MM.1S (cell line): ENCODE results near the gene AK9.
"Not testable (repeated sequence)": the region's sequence is repeated elsewhere in the genome, so short reads cannot be mapped to it uniquely, and the experiment has no call there.

Experiments used
- DNase-seq: peaks from one replicate; pipeline ENCODE4 v3.0.0-alpha.2; 2015
- H2AFZ ChIP-seq: fragments of 300-600 bp; sonication (generic); 2 replicates; pipeline ENCODE4 v1.6.0; 2016; ENCODE audit warnings: antibody characterized with exemption, low read length
- H3F3A ChIP-seq: fragments of 300-600 bp; sonication (generic); 2 replicates; pipeline ENCODE4 v1.6.1; 2016; ENCODE audit warnings: mild to moderate bottlenecking, antibody characterized with exemption, low read length, moderate library complexity, mixed read lengths; ENCODE audit not compliant: insufficient read depth
- H3K27ac ChIP-seq: fragments of 300-600 bp; sonication (generic); 2 replicates; pipeline ENCODE4 v1.5.1; 2016; ENCODE audit warnings: mild to moderate bottlenecking, low read length
- H3K27me3 ChIP-seq: fragments of 300-600 bp; sonication (generic); replicated peaks from 2 replicates; pipeline ENCODE4 v1.6.0; 2016; ENCODE audit warnings: low read length; ENCODE audit not compliant: insufficient read depth
- H3K36me3 ChIP-seq: fragments of 300-600 bp; sonication (generic); replicated peaks from 2 replicates; pipeline ENCODE4 v1.6.1; 2016; ENCODE audit warnings: mild to moderate bottlenecking, low read length, mixed read lengths; ENCODE audit not compliant: insufficient read depth
- H3K4me1 ChIP-seq: fragments of 300-600 bp; sonication (generic); 2 replicates; pipeline ENCODE4 v1.6.1; 2016; ENCODE audit warnings: low read length, mixed read lengths
- H3K4me2 ChIP-seq: fragments of 300-600 bp; sonication (generic); 2 replicates; pipeline ENCODE4 v1.6.0; 2016; ENCODE audit warnings: low read depth, low read length
- H3K4me3 ChIP-seq: fragments of 300-600 bp; sonication (generic); 2 replicates; pipeline ENCODE4 v1.5.1; 2016; ENCODE audit warnings: low read length, mixed read lengths
- H3K79me2 ChIP-seq: fragments of 300-600 bp; sonication (generic); 2 replicates; pipeline ENCODE4 v1.6.1; 2016; ENCODE audit warnings: mixed run types, low read length, mixed read lengths
- H3K9ac ChIP-seq: fragments of 300-600 bp; sonication (generic); 2 replicates; pipeline ENCODE4 v1.6.1; 2016; ENCODE audit warnings: low read length, mixed read lengths
- H3K9me2 ChIP-seq: fragments of 300-600 bp; sonication (generic); replicated peaks from 2 replicates; pipeline ENCODE4 v1.6.1; 2016; ENCODE audit warnings: mild to moderate bottlenecking, low read length, mixed read lengths; ENCODE audit not compliant: insufficient read depth
- H3K9me3 ChIP-seq: fragments of 300-600 bp; sonication (generic); replicated peaks from 2 replicates; pipeline ENCODE4 v1.6.1; 2016; ENCODE audit warnings: mild to moderate bottlenecking, low read length, mixed read lengths; ENCODE audit not compliant: insufficient read depth
- H4K20me1 ChIP-seq: fragments of 300-600 bp; sonication (generic); 2 replicates; pipeline ENCODE4 v1.6.1; 2016; ENCODE audit warnings: mild to moderate bottlenecking, low read length, moderate library complexity, mixed read lengths; ENCODE audit not compliant: insufficient read depth
- CTCF ChIP-seq: fragments of 300-600 bp; sonication (generic); IDR thresholded peaks from 2 replicates; pipeline ENCODE4 v1.5.1; 2016; ENCODE audit warnings: antibody characterized with exemption, low read length, mixed read lengths
- EZH2 ChIP-seq: fragments of 300-600 bp; sonication (generic); optimal IDR thresholded peaks from 2 replicates; pipeline ENCODE3; 2017; ENCODE audit warnings: low read depth, mild to moderate bottlenecking, antibody characterized with exemption, low read length, mixed read lengths
- EZH2phosphoT487 ChIP-seq: fragments of 300-600 bp; sonication (generic); IDR thresholded peaks from 2 replicates; pipeline ENCODE4 v1.6.1; 2018; ENCODE audit warnings: antibody characterized with exemption, low read length

The AK9 gene

GRCh38 chr6:109579361-109579760, 111.6 kb downstream of the AK9 start:
- Histone ChIP-seq H2AFZ (no peak overlapping the region), H3K27ac (no peak overlapping the region), H3K9me3 (no peaks in the 10 kb centered on the region), H4K20me1 (no peaks in the 10 kb centered on the region), H3K4me3 (no peak overlapping the region), H3F3A (no peaks in the 10 kb centered on the region), H3K79me2 (no peaks in the 10 kb centered on the region), H3K27me3 (no peaks in the 10 kb centered on the region), H3K4me1 (no peaks in the 10 kb centered on the region), H3K4me2 (no peak overlapping the region), H3K9ac (no peak overlapping the region), H3K9me2 (no peaks in the 10 kb centered on the region), H3K36me3 (no peaks in the 10 kb centered on the region)
- no peak for TF ChIP-seq EZH2phosphoT487
- TF ChIP-seq CTCF, result no peak
- no peak for TF ChIP-seq EZH2
- DNase-seq, result no peak

- H3K4me2 ChIP-seq, H3K9ac ChIP-seq, H3K79me2 ChIP-seq, H3K36me3 ChIP-seq, H3F3A ChIP-seq, H3K4me3 ChIP-seq, H3K9me2 ChIP-seq, H3K4me1 ChIP-seq, H3K27me3 ChIP-seq, H3K9me3 ChIP-seq, H2AFZ ChIP-seq, DNase-seq, H3K27ac ChIP-seq, H4K20me1 ChIP-seq: not testable (repeated sequence)
Measured at GRCh38 chr6:109569901-109570300, 121.1 kb downstream of the AK9 start.

- no peaks in the 10 kb centered on the region for H3K79me2 ChIP-seq
- no peak overlapping the region for H3K4me2 ChIP-seq
- no peak overlapping the region for H3K9ac ChIP-seq
- H4K20me1 ChIP-seq, result no peaks in the 10 kb centered on the region
- no peak for DNase-seq
- no peak overlapping the region for H3K4me3 ChIP-seq
- no peak for TF ChIP-seq EZH2
- no peak for TF ChIP-seq CTCF
- TF ChIP-seq EZH2phosphoT487, result no peak
- no peaks in the 10 kb centered on the region for H3K9me3 ChIP-seq
- no peaks in the 10 kb centered on the region for H3K4me1 ChIP-seq
- H3K9me2 ChIP-seq, result no peaks in the 10 kb centered on the region
- H2AFZ ChIP-seq, result no peak overlapping the region
- no peaks in the 10 kb centered on the region for H3K36me3 ChIP-seq
- H3F3A ChIP-seq, result no peaks in the 10 kb centered on the region
- H3K27me3 ChIP-seq, result no peaks in the 10 kb centered on the region
- H3K27ac ChIP-seq, result no peak overlapping the region
Measured at GRCh38 chr6:109561844-109562243, 129.2 kb downstream of the AK9 start.

- Histone ChIP-seq H3K4me2 (no peak overlapping the region), H3K27ac (no peak overlapping the region), H3K4me1 (no peaks in the 10 kb centered on the region), H3K9ac (no peak overlapping the region), H3K79me2 (no peaks in the 10 kb centered on the region), H2AFZ (no peak overlapping the region), H3K9me2 (no peaks in the 10 kb centered on the region), H3K4me3 (no peak overlapping the region), H3K36me3 (no peaks in the 10 kb centered on the region), H4K20me1 (no peaks in the 10 kb centered on the region), H3K27me3 (no peaks in the 10 kb centered on the region), H3F3A (no peaks in the 10 kb centered on the region), H3K9me3 (no peaks in the 10 kb centered on the region)
- TF ChIP-seq CTCF, result no peak
- TF ChIP-seq EZH2, result no peak
- TF ChIP-seq EZH2phosphoT487, result no peak
- no peak for DNase-seq
Measured at GRCh38 chr6:109531446-109531845, 159.6 kb downstream of the AK9 start.
